ENCODE measurements around the gene HSPE1.

DNA sequence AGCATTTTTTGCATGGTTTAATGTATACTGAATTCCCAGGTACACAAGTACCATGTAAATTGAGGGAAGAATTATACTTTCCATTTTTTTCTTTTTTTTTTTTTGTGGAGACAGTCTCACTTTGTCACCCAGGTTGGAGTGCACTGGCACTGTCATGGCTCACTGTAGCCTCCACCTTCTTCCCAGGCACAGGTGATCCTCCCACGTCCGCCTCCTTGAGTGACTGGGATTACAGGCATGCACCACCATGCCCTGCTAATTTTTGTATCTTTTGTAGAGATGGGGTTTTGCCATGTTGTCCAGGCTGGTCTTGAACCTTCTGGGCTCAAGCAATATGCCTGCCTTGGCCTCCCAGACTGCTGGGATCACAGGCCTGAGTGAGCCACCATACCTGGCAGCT, 3.8 kb downstream of the HSPE1 start:
- TF ChIP-seq TAF1 (IDR thresholded peaks at IDR 0.05; ENCODE audit: low read depth, low read length) (no peak), POLR2A (IDR thresholded peaks at IDR 0.05; ENCODE audit: low read depth, low read length) (no peak)

Data from GM12891 (cell line).